Thyroid gland (tissue), 4 donors: ENCODE results near the gene ORAI1. TPM values are rescaled to one million over a fixed set of nuclear protein-coding genes. Genes with fewer than 3 reads are reported as not detected.
"Not testable (repeated sequence)": the region's sequence is repeated elsewhere in the genome, so short reads cannot be mapped to it uniquely, and the experiment has no call there.

ENCODE experiments used
- DNase-seq, 2 donors: peaks; one replicate each; pipeline ENCODE4 v3.0.0-alpha.2; 2019
- H3K27ac ChIP-seq, 3 donors: fragments of 200-600 bp; sonication (generic); 1 replicate in 2 of 3; 2 replicates in 1 of 3; pipeline ENCODE4 v1.5.1; 2016 to 2019; ENCODE audit warnings: mild to moderate bottlenecking in 1 of 3, moderate library complexity in 1 of 3
- H3K27me3 ChIP-seq: fragments of 200-600 bp; sonication (generic); one replicate; pipeline ENCODE4 v1.5.1; 2019
- H3K36me3 ChIP-seq, 2 donors: fragments of 200-600 bp; sonication (generic); one replicate each; pipeline ENCODE4 v1.5.1; 2016 to 2019
- H3K4me1 ChIP-seq, 2 donors: fragments of 200-600 bp; sonication (generic); one replicate each; pipeline ENCODE4 v1.5.1; 2017 to 2019
- H3K4me3 ChIP-seq, 3 donors: fragments of 200-600 bp; sonication (generic); replicated peaks in 1 of 3; 1 replicate in 2 of 3; 2 replicates in 1 of 3; pipeline ENCODE4 v1.5.1; 2016; ENCODE audit warnings: mild to moderate bottlenecking in 1 of 3
- H3K9me3 ChIP-seq: fragments of 200-600 bp; sonication (generic); one replicate; pipeline ENCODE4 v1.5.1; 2017
- CTCF ChIP-seq, 6 experiments: fragments of 200-600 bp in 3 of 6; fragments of 450-650 bp in 3 of 6; sonication (generic) in 3 of 6; IDR thresholded peaks; one replicate each; pipeline ENCODE4 v1.5.1; 2016 to 2019; ENCODE audit warnings: antibody characterized with exemption in 6 of 6, mild to moderate bottlenecking in 2 of 6, inconsistent platforms in 1 of 6, moderate library complexity in 1 of 6
- POLR2A ChIP-seq, 2 donors: fragments of 450-650 bp; IDR thresholded peaks; one replicate each; pipeline ENCODE4 v1.6.1; 2017; ENCODE audit warnings: antibody characterized with exemption in 2 of 2, mild to moderate bottlenecking in 2 of 2, moderate library complexity in 1 of 2
- WGBS, 2 donors: methylation state at CpG; one replicate each; pipeline ENCODE4 v1.1.5; 2017; 5-methylcytosine and 5-hydroxymethylcytosine counted together
- intact Hi-C: fragments of 100-400 bp; cut with DNase I; formaldehyde crosslinking; loops from one replicate; pipeline ENCODE4 v1.15.1; 2023
- total RNA-seq, 4 donors: library from RNA; depleted of rRNA; stranded (reverse); fragments of >200 nt; gene quantifications; one replicate each; pipeline ENCODE4 v1.2.3, GENCODE V29; 2016

The ORAI1 gene
- total RNA-seq, 4 donors from 2014 or later: 12.7 to 27.1 (median 17.0) TPM

- H3K9me3 ChIP-seq: no peaks in the 10 kb centered on the region
- H3K4me3 ChIP-seq: no peak overlapping the region
Measured at GRCh38 chr12:121582583-121583333, 43.6 kb upstream of the ORAI1 start.

GRCh38 chr12:121583334-121583661 is 43.0 kb upstream of the ORAI1 start:
- H3K4me3 ChIP-seq, H3K9me3 ChIP-seq, H3K27ac ChIP-seq, intact Hi-C loops, H3K27me3 ChIP-seq, H3K36me3 ChIP-seq, DNase-seq: not testable (repeated sequence)
- WGBS, 2 donors: 90 to 91% methylated on average over 2 of the region's 2 CpGs
- H3K4me1 ChIP-seq: peaks cover 19 to 26% of the 10 kb centered on the region in 2 donors

More at GRCh38 chr12:121582583-121583333, 43.6 kb upstream of the ORAI1 start:
- H3K27ac ChIP-seq: peak overlapping the region; percentile 56 to 67 (median 58)
- DNase-seq: peak; percentile 16 to 23
- TF ChIP-seq CTCF (IDR thresholded peaks at IDR 0.05) (no peak), POLR2A (IDR thresholded peaks at IDR 0.05) (no peak)
- peaks cover 24 to 31% of the 10 kb centered on the region in 2 donors for H3K4me1 ChIP-seq
- H3K36me3 ChIP-seq: no peaks in the 10 kb centered on the region
- no peaks in the 10 kb centered on the region for H3K27me3 ChIP-seq
- WGBS, 2 donors: 57 to 58% methylated on average over 13 of the region's 13 CpGs
- intact Hi-C loops: no loop called here

- DNase-seq, H3K36me3 ChIP-seq, H3K9me3 ChIP-seq, H3K27me3 ChIP-seq, H3K27ac ChIP-seq, intact Hi-C loops, H3K4me3 ChIP-seq: not testable (repeated sequence)
- WGBS, 2 donors: 95 to 97% methylated on average over 6 of the region's 6 CpGs
- H3K4me1 ChIP-seq: peaks cover 16 to 18% of the 10 kb centered on the region in 2 donors
Measured at GRCh38 chr12:121584885-121585284, 41.4 kb upstream of the ORAI1 start.

- Histone ChIP-seq H3K9me3 (no peaks in the 10 kb centered on the region), H3K27ac (peak overlapping the region; percentile 30 to 84 (median 82)), H3K36me3 (no peaks in the 10 kb centered on the region), H3K27me3 (no peaks in the 10 kb centered on the region), H3K4me1 (peaks cover 6 to 10% of the 10 kb centered on the region in 2 donors), H3K4me3 (no peak overlapping the region)
- no peak for DNase-seq
- intact Hi-C loops: no loop called here
- TF ChIP-seq CTCF (IDR thresholded peaks at IDR 0.05): no peak
- TF ChIP-seq POLR2A (IDR thresholded peaks at IDR 0.05): no peak
- 46 to 47% methylated on average over 10 of the region's 10 CpGs for WGBS, 2 donors
Measured at GRCh38 chr12:121590476-121591143, 35.7 kb upstream of the ORAI1 start.

- DNase-seq: no peak
- no peaks in the 10 kb centered on the region for H3K27me3 ChIP-seq
- H3K4me1 ChIP-seq: peaks cover 6 to 10% of the 10 kb centered on the region in 2 donors
- no peaks in the 10 kb centered on the region for H3K36me3 ChIP-seq
- WGBS, 2 donors: 78 to 81% methylated on average over 4 of the region's 4 CpGs
- no peak overlapping the region for H3K4me3 ChIP-seq
- TF ChIP-seq POLR2A (IDR thresholded peaks at IDR 0.05) (no peak), CTCF (IDR thresholded peaks at IDR 0.05) (no peak)
- no peaks in the 10 kb centered on the region for H3K9me3 ChIP-seq
- no peak overlapping the region for H3K27ac ChIP-seq
- intact Hi-C loops: no loop called here
Measured at GRCh38 chr12:121592320-121592719, 34.0 kb upstream of the ORAI1 start.

GRCh38 chr12:121595520-121595919 is 30.8 kb upstream of the ORAI1 start:
- no peak for DNase-seq
- Histone ChIP-seq H3K27ac (no peak overlapping the region), H3K4me3 (no peak overlapping the region), H3K27me3 (no peaks in the 10 kb centered on the region), H3K9me3 (no peaks in the 10 kb centered on the region), H3K4me1 (peaks cover 0 to 16% of the 10 kb centered on the region in 2 donors), H3K36me3 (no peaks in the 10 kb centered on the region)
- intact Hi-C loops: no loop called here
- WGBS, 2 donors: 94 to 95% methylated on average over 12 of the region's 12 CpGs
- no peak for TF ChIP-seq POLR2A (IDR thresholded peaks at IDR 0.05)
- TF ChIP-seq CTCF (IDR thresholded peaks at IDR 0.05): no peak
